GM19468 (cell line): Measurements from ENCODE around the gene PLXNA1.

Experiments
- ATAC-seq: cut with Tn5 transposase; IDR thresholded peaks from one replicate; pipeline ENCODE4 v1.9.1; 2021; ENCODE audit warnings: mild to moderate bottlenecking, moderate library complexity, moderate number of reproducible peaks; ENCODE audit not compliant: unreplicated experiment; ENCODE audit errors: extremely low read depth

The PLXNA1 gene

DNA sequence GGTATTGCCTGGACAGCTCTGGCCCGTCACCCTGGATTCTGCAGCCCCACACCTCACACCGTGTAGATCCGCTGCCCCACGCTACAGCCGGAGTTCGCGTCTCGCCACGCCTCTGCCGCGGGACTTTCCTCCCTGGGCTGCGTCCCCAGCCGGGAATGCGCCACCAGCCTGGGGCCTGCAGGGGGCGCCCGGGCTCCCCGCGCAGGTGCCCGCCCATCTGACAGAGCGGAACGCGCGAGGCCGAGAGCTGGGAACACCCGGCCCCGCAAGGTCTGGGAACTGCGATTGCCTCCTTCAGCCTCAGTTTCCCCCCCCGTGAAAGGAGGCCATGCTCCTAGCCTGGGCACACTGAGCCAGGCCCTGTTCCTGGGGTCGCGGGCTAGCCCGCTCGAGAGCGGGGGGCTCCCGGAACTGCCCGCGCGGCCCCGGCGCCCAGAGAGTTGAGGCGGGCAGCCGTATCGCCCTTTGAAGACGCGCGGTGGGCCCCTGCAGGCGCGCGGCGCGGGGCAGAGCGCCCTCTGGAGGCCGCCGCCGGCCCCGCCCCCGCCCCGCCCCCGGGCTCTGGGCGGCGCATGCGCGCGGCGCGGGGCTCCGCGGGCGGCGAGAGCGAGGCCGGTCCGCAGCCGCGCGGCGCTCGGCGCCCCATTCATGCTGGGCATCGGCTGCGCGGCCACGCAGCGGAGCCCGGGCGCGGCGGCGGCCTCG lies at the start of gene PLXNA1:
TSS of gene PLXNA1 (plus strand) at position 645 of the 705 bp plus-strand sequence. CDS start 5,479 bp downstream, outside the sequence.
- peak; percentile 24 for ATAC-seq

DNA sequence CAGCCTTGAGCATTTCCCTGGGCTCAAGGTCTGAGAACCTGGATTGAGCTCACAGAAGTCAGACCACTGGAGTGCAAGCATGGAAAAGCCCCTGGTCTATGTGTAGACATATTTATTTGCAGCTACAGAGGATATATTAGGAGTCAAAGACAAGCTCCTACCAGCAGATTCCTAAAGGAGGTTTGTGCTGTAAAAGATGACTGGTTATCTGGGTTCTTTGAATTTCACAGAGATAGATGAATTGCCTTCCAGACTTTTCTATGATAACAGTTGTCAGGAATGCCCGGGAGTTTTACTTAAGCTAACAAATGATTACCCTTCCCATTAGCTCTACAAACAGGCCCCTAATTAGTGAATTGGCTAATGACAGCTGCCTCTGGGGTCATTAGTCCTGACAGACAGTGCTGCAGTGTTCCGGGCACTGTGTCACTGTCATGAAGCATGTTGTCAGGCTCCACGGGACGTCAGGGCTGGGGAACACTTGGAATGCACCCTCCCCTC lies 48.8 kb upstream of the PLXNA1 start:
- ATAC-seq, result no peak

DNA sequence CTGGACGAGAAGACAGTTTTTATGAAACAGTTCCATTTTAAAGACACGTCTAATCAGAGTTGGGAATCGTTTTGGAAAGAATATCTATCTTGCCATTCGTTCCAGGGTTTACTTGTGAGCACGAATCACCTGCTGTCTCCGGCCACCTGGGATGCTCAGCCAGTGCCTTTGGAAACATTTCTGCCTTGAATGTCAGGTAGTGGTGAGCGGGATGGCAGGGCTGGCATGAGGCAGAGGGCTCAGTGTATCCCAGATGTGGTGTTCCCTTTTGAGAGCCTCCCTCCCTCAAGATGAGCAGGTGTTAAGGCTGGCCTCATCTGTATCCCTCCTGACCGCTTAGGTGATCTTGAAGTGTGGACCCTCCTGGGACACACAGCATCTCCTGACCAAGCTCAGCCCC lies 47.9 kb upstream of the PLXNA1 start:
- ATAC-seq, result no peak

DNA sequence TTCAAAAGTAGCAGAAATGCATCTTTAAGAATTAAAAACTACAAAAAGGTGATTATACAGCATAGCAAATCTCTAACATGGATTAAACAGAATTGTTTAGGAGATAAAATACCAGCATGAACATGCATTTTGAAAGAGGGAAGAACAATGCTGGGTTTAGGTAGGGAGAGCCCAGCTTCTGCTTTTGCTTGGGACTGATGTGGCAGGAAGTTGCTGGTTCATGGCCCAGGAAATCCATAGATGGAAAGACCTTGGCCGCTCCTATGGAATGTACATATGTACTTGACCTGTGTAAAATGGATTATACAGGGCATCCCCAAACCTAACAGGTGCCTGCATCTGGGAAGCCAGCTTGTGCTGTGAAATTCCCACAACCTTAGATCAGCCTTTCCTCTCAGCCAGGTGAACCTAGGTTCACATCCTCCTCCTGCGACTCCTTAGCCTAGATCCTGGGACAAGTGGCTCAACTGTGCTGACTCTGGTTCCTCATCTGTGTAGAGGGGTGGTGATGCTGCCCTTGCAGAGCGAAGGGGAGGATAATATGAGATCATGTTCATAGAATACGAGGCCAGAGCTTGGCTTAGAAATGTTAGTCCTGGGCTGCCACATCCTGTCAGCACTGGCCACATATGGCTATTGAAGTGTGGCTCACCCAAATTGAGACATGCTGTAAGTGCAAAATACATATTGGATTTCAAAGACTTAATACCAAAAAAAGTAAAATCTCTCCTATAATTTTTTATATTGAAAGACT lies 47.0 kb upstream of the PLXNA1 start:
- ATAC-seq, result no peak

DNA sequence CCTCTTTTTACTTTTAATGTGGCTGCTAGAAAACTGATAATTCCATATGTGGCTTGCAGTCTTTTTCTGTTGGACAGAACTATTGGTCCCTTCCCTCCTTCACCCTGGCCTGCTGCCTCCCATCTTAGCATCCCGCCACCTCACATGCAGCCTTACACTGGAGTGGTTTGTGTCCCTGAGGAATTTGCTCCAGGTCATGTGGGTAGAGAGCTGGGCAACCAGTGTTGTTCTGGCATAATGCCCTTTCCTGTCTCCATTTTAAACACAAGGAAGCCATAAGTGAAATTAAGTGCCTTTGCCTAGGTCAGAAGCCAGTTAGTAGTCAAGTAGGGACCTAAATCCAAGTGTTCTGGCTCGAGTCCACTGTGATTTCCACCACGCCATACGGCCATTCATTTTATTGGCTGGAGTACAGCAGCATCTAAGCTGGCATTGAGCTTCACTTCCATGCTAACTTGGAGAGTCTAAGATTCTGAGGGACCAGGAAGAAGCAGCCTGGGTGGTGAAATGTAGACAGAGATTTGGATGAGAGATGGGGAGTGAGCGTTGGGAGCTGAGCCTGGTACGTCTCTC lies 46.0 kb upstream of the PLXNA1 start:
- no peak for ATAC-seq

DNA sequence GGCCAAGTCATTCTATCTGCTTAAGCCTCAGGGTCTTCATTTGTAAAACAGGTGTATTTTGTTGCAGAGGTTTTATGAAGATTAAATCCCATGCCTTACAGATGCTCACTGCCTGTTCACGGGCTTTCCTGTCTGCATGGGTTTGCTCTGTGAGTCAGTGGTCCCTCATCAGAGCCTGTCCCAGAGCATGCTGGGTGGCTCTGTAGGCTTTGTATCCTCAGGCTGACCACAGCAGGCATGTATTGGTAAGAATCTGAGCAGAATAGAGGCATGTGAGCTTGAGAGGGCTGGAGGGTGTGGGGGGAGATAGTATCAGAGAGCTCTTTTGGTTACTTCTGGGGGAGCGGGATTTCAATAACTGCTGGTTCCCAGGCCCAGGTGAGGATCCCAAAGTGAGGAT lies 45.4 kb upstream of the PLXNA1 start:
- ATAC-seq, result no peak

DNA sequence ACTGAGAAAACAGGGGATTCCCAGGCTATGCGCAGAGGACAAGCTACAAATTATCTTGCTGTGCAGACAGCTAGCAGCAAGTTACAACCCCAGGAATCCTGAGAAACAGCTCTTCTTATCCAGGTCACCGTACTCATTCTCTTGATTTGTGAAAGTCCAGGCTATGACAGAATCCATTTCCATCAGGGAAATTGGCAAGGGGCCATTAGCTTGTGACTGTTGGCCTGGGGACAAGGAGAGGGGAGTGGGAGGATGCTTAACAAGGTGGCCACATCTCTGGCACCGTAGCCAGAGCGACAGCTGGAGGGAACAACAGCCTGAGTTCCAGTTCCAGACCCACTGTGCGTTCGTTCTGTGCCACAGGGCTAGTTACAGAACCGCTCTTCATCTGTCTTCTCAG lies 44.9 kb upstream of the PLXNA1 start:
- ATAC-seq, result no peak

DNA sequence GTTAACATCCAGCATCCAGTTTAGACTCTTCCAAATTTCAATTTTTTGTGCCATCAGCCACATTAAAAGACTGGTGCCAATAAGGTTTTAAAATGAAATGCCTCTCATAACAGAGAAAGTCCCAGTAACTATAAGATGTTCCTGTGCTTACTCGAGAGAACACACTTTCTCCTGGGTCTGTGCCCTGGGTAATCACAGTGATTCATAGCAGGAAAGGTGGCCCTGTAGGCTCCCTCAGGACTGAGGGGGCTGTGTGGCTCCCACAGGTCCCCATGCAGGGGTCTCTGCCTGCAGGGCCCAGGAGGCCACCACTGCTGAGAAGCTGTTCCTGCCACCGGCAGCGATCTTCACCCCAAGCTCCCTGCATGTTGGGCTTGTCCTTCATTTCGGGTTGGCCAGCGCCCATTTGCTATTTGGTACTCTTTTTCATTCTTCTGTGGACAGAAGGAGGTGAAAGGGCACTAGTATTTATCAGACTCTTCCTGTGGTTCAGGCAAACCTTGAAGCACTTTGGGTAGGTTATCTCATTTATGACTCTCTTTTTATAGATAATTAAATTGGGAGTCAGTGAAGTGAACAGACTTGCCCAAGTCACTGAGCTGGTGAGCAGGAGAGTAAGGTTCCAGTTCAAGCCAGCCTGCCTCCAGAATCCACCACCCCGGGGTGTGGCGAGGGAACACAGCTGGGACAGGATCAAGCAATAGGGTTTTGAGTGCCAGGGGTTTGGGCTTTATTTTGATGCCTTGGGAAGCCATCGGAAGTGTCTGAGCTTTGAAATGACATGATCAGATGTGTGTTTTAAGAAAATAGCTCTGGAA lies 44.2 kb upstream of the PLXNA1 start:
- no peak for ATAC-seq

DNA sequence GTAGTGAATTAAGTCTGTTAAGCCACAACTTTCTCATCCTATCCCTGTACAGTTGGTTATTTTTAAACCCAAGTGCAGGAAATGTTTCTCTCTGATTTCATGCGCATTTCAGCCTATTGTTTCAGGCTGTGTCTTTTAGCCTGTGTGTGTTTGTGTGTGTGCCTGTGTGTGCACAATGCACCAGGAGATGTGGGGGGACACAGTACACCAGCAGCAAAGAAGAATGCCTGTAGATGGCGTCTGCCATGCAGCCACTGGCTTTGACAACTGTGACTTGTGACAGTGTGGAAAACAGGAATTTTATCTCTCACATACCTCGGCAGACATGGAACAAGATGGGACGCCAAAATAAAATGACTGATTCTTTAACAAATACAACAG lies 43.6 kb upstream of the PLXNA1 start:
- no peak for ATAC-seq

DNA sequence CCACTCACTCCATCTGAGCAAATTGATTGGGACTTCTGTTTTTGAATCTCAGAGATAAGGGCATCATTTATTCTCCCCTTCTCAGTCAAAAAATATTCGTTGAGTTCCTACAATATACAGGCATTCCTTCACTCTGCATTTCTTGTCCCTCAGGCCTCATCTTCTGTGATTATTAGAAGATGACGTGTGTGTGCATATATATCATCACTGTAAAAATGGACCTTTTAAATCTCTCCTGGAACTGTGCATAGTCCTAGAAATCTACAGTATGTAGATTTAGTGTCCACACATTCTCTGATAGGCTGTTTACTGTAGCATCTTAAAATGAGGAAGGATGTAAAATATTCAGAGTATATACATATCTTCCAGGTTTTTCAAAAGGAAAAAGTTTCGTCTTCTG lies 43.2 kb upstream of the PLXNA1 start:
- ATAC-seq, result no peak

DNA sequence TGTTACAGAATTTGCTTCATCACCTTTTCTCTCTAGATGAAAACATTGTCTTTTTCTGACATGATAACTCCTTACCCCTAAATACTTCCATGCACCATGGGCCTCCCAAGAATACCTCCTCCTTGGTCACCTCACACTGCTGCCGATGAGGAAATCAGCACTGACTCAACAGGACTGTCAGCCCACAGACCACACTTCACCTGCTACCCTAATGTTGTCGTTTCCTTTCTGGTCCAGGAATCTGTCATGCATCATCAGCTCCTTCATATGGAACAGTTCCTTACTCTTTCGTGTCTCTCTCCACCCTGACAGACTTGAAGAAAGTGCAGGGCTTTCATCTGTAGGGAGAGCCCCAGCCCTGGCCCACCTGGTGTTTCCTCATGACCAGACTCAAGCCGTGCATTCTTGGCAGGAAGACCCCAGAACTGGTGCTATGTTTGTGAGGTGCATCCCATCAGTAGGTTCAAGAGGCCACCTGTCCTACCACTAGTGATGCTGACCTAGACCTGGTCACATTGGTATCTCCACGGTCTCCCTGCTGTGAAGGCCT lies 41.1 kb upstream of the PLXNA1 start:
- no peak for ATAC-seq

DNA sequence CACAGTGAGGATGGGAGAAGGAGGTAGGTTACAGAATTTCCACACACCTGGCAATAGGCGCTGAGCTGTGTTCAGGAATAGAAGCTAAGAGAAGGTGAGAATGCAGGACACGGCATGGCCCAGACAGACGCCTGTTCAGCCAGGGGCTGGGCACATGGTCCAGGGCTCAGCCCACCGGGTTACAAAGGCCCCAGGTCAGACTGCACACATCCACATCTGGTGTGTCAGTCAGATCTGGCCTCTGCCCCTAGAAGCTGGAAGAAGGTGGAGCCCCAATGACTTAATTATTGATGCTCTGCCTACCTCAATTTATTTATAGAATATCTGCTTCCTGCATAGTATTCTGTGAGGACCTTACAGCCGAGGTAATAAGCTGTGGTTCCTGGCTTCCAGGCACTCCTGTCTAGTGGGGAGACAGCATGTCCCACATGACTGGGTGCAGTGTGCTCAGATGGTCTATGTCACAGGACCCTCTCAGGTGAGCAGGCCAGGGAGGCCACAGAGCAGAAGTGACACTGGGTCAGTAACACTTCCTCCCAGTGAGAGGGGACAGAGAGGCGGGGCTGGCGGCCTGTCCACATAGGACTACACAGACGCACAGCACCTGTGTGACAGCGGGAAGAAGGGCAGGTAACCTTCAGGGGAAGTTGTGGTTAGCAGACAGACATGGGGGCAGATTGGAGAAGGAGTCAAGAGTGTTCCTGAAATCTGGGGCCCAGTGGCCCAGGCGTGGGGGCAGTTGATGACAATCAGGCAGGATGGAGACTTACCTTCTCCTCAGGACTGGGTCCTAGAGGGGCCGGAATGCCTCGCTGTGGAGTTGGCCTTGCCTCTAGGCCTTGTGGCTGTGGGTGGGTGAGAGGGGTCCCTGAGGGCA lies 38.6 kb upstream of the PLXNA1 start:
- ATAC-seq, result no peak

DNA sequence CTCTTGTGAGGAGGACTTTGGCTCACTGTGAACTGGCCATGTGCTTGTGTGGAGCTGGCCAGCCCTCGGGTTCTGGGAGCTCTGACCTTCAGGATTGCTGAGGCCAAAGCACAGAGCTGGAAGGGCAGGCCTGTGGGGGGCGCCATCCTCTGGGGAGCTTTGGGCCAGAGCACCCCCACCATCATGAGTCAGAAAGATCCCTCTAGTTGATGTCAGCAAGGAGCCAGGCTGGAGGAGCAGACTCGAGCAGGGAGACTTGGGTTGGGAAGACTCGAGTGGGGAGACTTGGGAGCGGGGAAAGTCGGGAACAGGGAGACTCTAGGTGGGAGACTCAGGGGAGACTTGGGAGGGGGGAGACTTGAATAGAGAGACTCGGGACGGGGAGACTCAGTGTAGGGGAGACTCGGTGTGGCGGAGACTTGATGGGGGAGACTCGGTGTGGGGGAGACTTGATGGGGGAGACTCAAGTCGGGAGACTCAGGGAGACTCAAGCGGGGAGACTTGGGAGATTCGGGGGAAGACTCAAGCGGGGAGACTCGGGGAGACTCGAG lies 37.7 kb upstream of the PLXNA1 start:
- no peak for ATAC-seq

DNA sequence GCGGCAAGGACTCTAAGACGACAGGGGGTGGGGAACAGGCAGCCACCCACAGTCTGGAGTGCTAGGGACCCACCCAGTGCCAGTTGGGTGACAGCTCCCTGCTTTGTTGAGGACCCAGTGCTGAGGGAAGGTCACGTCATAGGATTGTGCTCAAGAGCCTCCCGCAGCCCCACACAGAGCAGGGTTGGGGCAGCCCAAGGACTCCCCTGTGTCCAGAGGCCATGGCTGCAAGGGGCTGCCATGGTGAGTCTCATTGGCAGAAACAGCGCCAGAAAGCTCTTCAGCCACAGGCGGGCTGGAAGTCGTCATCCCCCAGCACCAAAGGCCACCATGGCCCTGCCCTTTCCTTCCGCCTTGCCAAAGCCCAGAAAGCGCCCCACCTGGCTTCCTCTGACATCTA lies 37.0 kb upstream of the PLXNA1 start:
- no peak for ATAC-seq

DNA sequence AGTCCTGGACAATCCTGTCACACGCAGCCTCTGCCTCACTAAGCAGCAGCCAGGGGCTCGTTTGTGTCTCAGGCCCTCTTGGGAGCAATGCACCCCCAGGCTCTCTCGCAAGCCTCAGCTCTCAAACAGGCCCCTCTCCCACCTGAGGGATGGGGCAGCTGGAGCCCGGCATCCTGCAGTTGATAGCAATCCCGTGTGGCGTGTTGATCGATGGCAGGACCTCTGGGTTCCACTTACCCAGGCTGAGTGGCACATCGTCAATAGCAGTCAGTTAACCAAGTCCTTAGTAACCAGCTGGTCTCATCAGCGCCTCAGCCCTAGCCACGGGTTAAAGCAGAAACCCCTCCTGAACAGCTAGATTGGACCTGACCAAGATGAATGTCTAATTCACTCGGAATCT lies 36.5 kb upstream of the PLXNA1 start:
- no peak for ATAC-seq

DNA sequence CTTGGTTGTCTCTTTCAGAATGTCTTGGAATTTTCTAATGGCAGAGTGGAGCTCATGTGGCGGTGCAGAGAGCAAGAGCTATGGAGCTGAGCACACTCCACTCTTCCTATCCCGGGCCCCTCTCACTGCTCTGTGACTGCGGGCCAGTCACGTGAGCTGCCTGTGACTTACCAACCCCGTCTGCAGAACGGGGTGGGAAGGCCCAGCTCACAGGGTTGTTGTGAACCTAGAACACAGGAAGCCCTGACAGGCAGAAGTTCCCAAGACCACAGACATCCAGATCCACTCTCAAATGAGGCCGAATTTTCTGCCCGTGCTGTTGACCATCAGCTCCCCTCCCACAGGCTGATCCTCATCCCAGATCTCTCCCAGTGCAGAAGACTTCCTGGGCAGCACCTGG lies 35.5 kb upstream of the PLXNA1 start:
- no peak for ATAC-seq

DNA sequence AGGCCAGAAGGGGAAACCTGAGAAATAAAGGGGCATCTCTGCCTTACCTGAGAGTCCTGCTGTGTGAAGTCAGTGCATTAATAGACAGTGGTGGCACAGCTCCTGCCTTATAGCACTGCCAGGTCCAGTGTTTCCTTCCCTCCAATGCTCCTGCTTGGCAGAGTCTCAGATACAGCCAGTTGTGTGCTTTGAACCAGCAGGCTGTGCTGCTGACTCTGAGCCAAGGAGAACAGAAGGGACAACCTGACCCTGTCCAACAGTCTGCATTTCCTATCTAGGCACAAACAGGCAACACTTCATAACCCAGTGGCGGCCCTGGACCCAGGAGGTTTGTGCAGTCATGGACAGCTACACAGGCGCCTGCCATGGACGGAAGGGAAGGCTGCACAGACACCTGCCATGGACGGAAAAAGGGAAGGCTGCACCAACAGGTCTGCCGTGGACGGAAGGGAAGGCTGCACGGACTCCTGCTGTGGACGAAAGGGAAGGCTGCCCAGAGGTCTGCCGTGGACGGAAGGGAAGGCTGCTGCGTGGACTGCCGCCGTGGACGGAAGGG lies 33.9 kb upstream of the PLXNA1 start:
- no peak for ATAC-seq

DNA sequence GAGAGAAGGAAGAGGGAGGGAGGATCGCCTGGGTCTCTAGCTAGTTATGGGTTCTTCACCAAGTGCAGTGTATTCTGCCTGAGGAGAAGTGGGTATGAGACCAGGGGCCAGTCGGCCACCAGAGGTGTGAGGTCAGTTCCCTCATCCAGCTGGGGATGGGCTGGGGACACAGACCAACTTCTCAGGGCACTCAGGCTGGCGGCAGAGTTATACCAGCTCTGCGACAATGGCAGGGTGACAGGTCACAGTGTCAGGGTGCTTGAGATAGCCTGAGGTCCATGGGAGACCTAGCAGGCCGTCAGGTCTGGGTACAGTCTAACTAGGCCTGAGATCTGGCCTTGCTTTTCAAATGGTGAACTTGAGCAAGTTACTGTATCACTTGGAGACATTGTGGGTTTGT lies 31.4 kb upstream of the PLXNA1 start:
- ATAC-seq, result no peak
